Fibroblast of skin of scalp (primary cell): ENCODE data around the gene TYMP.

Source experiments
- DNase-seq: peaks from one replicate; pipeline ENCODE4 v3.0.0-alpha.2; 2013

Gene TYMP

DNA sequence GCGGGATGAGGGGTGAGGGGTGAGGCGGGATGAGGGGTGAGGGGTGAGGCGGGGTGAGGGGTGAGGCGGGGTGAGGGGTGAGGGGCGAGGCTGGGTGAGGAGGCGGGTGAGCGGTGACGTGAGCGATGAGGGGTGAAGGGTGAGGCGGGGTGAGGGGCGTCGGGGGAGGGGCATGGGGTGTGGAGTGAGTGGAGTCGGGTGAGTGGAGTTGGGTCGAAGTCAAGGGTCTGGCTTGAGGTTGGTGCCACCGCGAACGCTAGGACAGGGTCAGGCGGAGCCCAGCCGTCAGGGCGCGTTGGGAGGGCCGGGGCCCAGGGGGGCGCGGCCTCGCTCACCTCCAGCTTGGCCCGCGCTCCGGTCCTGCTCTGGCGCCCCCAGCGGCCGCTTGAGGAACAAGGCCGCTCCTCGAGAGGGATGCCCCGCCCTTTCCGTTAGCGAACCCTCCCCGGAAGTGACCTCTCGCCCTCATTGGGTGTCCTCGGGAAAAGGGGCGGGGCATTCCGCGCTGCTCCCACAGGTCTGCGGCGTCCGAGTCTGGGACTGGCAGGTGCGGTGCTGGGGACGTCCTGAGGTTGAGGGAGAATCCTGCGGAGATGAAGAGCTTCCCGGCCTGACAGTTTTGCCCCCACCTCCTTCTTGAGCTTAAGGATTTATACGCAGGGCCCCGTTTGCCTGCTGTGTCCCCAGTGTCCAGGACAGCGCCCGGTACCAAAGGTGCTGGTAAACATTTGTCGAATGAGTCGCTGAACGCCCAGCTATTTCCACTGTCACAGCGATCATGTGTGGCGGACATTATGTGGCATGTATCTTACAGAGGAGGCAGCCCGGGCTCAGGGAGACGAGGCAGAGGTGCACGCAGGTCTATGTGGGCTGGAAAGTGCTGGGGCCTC, 33.0 kb upstream of the TYMP start, which contains the start of gene SYCE3:
TSS of gene SYCE3 (minus strand) at position 397 of the 890 bp plus-strand sequence. CDS start 6,514 bp downstream, outside the sequence.
- peak; percentile 93 for DNase-seq

DNA sequence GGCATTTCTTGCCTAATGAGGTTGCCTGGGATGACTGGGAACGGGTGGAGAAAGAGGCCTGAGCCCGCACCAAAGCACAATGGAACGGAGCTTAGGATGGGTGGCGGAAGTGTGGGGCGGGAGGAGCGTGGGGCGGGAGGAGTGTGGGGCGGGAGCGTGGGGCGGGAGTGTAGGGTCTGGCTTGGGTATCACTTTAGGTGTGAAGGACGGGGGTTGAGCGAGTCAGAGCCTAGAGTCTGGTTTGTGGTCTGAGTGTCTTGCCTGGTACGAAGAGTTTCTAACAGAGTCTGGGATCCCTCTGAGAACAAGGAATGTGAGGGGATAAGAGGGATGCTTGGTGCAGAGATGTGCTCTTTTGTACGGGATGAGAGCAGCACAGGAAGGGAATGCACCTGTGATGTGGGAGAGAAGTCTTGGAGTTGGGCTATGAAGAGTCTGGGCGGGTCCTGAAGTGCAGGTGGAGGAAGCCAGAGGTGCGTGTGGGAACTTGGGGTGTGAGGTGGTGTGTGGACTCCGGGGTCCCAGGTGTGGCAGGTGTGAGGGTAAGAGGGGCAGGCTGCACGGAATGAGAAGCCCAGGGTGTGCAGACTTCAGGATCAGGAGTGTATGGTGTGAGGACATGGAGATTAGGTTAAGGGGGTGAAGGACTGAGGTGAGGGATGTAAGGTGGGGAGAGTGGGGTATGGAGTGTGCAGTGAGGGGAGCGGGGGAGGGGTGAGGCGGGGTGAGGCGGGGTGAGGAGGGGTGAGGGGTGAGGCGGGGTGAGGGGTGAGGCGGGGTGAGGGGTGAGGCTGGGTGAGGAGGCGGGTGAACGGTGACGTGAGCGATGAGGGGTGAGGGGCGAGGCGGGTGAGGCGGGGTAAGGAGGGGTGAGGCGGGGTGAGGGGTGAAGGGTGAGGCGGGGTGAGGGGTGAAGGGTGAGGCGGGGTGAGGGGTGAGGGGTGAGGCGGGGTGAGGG, 31.9 kb upstream of the TYMP start:
- DNase-seq: no peak

DNA sequence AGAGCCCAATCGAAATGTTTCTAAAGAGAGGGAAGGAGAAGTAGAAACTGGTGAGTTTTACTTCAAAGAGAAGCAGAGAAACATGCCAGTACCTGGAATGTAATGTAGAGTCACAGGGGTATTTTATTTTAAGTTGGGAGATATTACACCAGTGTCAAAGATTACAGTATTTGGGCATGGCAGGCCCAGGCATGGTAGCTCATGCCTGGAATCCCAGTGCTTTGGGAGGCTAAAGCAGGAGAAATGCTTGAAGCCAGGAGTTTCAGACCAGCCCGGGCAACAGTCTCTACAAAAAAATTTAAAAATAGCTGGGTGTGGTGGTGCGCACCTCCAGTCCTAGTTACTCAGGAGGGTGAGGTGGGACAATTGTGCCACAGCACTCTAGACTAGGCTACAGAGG, 30.2 kb upstream of the TYMP start:
- DNase-seq: no peak

DNA sequence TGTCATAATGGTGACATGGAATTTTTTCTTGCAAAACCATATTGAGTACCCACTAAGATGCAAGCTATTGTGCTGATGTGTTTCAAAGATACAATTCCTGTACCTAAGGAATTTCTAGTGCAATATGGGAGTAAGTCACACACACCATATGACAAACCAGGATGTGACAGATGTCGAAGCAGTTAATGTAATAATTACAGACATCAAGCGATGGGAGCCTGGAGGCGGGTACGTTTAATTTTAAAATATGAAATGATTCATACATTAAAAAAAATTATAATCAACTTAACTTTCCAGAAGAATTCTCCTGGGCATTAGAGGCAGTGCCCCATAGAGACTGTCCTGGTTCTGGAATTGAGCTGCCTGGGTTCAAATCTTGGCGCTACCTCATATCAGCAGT, 26.9 kb upstream of the TYMP start:
- DNase-seq: no peak

DNA sequence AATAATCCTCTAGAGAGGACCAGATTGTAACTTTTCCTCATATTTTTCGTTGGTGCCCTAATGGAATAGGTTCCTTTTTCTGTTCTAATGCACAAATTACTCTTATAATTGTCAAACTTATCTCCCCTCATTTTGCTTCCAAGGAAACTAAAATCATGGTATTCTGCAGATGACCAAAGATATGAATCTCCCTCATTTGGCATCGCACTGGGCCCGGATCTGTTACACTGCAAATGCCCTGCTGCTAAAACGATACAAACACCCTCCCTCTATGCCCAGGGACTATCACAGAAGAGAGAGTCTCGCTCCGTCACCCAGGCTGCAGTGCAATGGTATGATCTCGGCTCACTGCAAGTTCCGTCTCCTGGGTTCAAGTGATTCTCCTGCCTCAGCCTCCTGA, 23.5 kb upstream of the TYMP start:
- no peak for DNase-seq

DNA sequence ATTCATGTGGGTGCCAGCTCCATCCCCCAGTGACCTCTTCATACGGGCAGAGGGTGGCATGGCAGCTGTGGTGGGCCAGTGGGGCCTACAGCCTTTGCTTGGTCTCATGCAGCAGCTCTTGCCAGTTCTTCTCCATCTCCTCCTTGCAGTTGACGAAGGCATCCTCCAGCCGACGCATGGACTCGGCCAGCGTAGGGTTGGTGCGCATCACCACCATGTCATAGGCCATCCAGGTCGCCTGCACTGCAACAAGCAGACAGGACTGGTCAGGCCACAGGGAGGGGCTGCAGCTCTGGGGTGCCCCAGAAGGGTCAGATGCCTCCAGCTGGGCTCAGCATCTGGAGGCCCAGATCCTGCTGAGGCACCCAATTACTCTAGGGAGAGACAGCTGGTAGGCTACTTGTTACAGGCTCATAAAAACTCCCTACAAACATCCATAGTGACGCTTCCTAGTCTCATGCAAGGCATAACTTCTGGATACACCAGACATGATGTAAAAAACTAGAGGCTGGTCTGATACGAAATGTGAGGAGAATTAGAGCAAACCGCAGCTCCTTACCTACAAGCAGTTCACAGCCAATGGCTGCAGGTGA, 21.4 kb upstream of the TYMP start:
- DNase-seq: no peak

DNA sequence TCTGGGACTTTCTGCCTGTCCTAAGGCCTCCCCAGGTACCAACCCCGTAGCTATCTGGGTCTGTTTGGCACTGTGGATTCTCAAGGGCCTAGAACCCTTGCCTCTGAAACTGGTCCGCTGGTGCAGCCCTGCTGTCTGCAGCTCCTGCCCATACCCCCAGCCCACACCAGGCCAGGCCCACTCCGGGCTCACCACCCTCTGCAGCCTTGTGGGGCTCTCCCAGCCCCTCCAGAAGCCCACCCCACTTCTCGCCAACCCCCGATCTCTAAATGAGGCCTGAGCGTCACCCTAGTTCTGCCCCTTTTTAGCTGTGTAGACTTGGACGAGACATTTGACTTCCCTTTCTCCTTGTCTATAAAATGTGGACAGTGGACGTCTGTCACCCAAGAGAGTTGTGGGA, 20.6 kb upstream of the TYMP start:
- no peak for DNase-seq

DNA sequence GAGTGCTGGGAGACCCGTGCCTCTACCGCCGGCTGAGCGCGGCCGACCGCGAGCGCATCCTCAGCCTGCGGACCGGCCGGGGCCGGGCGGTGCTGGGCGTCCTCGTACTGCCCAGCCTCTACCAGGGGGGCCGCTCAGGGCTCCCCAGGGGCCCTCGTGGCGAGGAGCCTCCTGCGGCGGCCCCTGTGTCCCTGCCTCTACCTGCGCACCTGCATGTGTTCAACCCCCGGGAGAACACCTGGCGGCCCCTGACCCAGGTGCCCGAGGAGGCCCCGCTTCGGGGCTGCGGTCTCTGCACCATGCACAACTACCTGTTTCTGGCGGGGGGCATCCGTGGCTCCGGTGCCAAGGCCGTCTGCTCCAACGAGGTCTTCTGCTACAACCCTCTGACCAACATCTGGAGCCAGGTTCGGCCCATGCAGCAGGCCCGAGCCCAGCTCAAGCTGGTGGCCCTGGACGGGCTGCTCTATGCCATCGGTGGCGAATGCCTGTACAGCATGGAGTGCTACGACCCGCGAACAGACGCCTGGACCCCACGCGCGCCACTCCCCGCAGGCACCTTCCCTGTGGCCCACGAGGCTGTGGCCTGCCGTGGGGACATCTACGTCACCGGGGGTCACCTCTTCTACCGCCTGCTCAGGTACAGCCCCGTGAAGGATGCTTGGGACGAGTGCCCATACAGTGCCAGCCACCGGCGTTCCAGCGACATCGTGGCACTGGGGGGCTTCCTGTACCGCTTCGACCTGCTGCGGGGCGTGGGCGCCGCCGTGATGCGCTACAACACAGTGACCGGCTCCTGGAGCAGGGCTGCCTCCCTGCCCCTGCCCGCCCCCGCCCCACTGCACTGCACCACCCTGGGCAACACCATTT, 19.3 kb upstream of the TYMP start:
- no peak for DNase-seq

DNA sequence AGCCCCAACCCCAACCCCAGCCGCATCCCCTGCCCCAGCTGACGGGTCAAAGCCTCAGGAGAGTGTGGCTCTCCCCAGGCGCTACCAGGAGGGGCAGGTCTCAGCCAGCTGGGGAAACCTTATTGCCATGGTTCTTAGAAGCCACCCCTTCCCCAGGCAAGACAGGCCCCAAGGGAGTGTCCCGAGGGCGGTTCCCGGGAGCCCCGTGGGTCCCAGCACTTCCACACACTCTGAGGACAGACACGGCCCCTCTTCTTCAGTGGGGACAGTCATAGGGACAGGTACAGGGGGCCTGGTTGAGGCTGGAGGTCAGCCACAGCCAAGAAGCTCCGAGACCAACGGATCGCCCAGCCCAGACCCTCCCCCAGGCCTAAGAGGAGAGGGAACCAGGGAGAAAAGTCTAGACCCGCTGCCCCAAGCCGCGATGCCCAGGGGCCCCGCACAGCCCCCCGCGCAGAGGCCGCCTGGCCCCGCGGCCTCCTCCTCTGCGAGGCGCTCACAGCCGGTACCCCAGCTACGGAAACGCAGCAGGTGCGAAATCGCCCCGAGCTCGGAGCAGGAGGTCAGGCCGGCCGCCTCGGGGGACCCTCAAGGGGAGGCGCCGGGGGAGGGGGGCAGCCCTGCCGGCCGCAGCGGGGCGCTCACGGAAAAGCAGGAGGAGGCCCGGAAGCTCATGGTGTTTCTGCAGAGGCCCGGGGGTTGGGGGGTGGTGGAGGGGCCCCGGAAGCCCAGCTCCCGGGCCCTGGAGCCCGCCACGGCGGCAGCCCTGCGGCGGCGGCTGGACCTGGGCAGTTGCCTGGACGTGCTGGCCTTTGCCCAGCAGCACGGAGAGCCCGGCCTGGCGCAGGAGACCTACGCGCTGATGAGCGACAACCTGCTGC, 18.5 kb upstream of the TYMP start:
- DNase-seq: no peak

DNA sequence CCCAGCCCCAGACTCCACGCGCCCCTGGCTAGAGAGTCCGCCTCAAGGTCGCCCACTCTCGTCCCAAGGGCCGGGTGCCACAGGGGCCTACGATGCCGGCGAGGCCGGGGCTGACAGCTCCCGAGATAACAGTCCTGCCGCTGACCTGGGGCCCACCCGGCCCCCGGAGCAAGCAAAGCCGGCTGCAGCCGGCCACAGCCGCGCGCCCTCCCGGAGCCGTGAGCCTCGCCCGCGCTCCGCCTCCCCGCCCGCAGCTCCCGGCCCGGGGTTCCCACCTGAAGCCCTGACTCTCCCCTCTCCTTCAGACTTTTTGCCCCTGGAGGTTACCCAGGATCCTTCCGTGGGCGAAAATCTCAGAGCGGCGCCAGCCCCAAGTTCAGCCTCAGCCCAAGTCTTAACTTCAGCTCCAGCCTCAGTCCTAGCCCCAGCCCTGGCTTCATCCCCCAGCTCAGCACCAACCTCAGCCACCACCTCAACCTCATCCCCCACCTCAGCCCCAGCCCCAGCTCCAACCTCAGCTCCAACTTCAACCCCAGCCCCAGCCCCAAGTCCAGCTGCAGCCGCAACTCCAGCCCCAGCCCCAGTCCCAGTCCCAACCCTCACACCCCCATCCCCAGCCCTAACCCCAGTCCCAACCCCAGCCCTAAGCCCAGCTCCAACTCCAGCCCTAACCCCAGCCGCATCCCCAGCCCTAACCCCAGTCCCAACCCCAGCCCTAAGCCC, 17.6 kb upstream of the TYMP start:
- no peak for DNase-seq

DNA sequence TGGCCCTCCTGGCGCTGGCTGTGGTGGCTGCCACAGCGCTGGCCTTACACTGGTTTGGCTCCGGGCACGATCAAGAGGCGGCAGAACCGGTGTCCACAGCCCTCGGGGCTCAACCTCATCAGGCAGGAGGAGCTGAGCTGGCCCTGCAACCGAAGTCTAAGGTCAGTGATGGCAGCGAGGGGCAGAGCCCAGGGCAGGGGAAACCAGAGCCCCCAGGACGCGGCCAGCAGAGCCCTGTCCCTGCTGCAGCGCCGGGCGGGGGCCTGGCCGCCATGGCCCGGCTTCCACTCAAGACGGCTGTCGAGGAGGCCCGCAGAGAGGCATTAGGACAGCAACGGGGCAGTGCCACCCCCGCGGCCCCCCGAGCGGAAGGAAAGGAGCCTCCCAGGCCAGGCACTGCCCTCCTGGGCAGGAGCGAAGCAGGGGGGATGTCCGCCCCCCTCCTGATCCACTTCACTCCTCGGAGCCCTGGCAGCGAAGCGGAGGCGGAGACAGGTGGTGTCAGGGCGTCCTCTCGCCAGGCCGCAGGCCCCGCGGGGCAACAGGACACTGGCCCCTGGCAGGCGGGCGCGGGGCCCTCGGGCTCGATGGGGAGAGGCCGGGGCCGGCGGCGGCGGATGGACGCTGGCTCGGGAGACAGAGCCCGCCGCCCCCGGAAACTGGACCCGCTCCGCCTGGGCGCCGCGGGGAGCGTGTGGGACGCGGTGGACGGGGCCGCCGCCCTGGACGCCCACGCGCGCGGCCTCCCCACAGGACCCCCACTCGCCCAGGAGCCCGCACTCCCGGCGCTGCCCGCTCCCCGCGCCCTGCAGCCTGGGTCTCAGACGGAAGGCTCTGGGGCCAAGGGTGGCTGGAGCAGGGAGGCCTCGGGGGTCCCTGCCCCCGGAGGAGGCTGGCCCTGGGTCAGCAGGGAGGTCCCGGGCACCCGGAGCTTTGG, 16.8 kb upstream of the TYMP start:
- no peak for DNase-seq

DNA sequence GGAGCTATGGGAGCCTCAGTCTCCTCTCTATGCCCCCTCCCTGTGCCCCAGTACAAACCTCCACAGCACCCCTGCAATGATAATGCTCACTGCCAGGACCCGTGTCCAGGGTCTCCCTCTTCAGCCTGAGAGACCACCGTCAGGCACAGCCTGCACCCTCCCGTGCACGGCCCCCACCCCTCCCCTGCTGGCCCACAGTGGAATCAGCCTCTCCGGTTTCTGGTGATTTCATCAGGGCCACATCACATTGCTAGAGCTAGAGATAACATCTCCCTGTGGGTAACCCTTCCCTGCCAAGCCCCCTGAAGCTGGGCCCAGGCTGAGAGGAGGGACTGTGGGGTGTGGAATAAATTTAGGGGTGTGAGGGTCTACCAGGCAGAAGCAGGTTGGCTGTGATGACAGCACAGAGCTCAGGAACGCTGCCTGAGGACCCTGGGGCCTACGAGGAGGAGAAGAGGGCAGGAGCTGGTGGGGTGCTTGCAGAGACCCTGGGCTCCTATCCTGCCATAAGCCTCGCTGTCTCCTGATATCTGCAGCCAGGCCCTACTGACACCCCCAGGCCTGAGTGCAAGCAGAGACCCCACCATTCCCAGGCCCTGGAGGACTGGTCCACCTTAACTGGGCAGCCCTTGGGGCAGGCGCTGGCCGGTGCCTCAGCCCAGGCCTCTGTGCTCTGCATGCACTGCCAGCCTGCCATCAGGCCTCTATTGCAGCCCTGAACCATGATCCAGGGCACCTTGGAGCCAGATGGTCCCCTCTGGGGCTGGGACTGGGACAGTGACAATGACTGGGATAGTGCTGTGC, 15.9 kb upstream of the TYMP start, which contains the start of gene KLHDC7B:
TSS of gene KLHDC7B (plus strand) at position 378 of the 804 bp plus-strand sequence. CDS start at position 723, 345 bp downstream.
- DNase-seq: peak; percentile 82

DNA sequence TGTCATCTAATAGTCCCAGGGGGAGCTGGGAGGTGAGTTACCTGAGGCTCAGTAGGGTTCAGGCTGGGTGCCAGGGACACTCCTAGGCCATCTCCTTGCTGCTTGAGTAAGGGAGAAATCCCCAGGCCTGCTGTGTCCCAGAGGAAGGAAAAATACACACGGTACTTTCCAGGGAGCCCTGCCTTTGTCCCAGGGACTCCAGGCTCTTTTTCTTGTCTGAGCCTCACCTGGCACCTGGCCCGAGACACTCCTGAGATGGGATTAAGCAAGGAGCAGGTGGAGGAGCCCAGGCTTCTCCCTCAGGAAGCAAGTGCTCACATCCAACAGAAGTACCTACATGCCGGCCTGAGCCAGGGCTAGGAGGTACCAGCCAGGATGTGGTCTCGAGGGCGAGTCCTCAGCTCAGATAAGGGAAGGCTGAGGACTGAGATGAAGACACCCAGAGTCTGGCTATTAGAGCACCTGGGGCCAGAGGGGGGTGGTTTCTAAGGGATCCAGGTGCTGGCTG, 15.0 kb upstream of the TYMP start:
- DNase-seq: no peak

DNA sequence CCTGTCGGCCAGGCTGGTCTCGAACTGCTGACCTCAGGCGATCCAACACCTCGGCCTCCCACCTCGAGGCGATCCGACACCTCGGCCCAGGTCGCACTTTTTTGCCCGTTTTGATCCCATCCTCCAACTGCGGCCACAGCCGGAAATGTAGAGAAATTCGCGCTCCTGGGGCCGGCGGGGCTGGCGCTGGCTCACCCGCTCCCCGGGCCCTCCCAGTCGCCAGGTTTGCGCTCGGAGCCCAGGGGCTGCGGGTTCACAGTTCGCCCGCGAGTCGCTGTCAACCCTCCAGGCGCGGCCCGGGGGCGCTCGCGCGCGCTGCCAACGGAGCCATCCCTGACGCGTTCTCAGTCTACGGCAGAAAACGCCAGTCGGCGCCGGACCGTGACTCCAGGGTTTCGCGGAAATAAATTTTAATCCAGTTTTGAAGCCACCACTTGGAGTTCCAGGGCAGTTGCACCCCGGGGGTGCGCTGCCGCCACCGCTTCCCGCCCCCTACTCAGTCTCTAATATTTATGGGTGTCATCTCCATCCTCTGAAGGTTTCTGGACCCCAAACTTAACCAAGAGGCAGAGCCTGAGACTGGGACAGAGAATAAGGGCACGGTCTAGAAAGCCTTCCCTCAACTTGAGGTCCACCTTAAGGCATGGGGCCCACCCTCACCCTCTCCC, 14.4 kb upstream of the TYMP start:
- peak; percentile 71 for DNase-seq

DNA sequence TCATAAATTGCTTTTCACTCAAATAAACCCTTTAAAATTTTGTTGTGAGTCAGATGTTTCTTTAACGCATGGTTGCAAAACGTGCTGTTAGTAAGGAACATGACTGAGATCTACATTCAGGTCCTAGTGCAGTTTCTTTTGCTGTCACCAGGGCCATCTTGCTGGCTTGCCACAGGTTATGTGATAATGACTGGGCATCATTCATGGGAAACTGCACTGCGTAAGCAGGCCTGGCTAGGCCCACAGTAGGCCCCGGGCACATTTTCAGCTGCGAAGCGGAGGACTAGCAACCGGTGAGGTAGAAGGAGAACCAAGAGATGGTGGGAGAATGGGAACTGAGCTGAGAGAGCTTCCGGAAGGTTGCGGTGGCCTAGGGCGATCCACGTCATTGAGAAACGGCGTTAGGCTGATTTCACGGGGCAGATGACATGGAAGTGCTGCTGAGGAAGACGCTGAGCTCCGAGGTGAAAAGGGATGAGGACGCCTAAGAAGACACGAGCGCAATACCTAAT, 12.7 kb upstream of the TYMP start:
- no peak for DNase-seq

DNA sequence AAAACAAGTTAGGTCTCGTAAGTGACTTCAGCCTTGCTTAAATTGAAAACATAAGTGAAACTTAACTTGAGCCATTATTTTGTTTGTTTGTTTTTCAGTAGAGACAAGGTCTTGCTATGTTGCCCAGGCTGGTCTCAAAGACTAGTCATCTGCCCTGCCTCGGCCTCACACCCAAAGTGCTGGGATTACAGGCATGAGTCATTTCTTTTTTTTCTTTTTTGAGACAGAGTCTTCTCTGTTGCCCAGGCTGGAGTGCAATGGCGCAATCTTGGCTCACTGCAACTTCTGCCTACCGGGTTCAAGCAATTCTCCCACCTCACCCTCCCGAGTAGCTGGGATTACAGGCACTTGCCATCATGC, 11.8 kb upstream of the TYMP start:
- peak; percentile 84 for DNase-seq

DNA sequence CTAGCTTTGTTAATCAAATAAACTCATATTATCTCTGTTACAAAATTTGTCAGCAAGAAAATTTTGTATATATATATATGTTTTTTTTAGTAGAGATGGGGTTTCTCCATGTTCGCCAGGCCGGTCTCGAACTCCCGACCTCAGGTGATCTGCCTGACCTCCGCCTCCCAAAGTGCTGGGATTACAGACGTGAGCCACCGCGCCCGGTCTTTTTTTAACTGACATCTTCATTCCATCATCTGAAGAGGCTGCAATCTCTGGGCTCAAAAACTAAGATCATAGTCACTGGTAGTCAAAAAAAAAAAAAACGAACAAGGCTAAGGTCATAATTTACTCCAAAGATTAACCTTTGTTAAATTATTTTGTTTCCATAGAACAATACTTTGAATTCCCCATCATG, 10.6 kb upstream of the TYMP start:
- DNase-seq: no peak
